Gastrocnemius medialis (tissue), 4 donors: ENCODE data around the gene SMIM38.

ENCODE experiments used
- CTCF ChIP-seq, 5 experiments: fragments of 450-650 bp in 3 of 5; fragments of 200-600 bp in 2 of 5; sonication (generic) in 2 of 5; IDR thresholded peaks in 4 of 5; conservative IDR thresholded peaks in 1 of 5; 1 replicate in 4 of 5; 2 replicates in 1 of 5; pipeline ENCODE4 v1.5.1; 2016 to 2019; ENCODE audit warnings: antibody characterized with exemption in 5 of 5, mild to moderate bottlenecking in 3 of 5, moderate library complexity in 3 of 5
- POLR2A ChIP-seq, 2 donors: fragments of 450-650 bp; IDR thresholded peaks; one replicate each; pipeline ENCODE4 v1.6.1; 2017; ENCODE audit warnings: antibody characterized with exemption in 2 of 2, mild to moderate bottlenecking in 2 of 2, moderate library complexity in 2 of 2

DNA sequence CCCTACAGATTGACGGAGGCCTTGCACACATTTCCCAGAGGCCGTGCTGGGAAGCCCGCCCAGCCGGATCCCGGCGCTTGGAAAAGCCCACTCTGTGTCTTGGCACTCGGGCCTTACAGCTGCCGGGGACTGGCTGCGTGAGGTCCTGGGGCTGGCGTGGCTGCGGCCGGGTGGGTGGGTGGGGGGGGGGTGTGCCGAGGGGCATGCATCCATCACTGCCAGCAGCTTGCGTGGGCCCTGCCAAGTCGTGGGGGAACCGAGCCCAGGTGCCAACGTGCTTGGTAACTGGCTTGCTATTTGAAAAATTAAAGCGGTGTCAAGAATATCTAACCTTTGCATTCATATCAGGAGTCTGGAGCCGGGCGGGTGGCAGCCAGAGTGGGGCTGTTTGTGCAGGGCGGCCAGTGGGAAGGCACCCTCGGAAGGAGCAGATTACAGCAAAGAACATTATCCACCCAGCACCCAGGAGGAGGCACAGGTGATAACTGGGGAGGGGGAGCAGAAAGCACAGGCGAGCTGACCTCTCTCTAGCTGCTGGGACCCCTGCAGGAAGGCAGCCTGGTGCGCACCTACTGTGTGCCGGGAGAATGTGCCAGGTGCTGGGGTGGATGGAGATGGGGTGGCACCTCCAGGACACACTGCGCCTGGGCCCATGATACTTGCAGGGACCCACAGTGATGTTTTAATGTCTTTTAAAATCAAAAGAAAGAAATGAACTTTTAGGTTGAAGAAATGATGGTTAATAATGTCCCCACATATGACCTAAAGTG lies 28.5 kb upstream of the SMIM38 start:
- TF ChIP-seq CTCF (IDR thresholded peaks at IDR 0.05 in 4 of 5, conservative IDR thresholded peaks at IDR 0.05 in 1 of 5) (no peak), POLR2A (IDR thresholded peaks at IDR 0.05) (no peak)
